Smooth muscle cell of the brain vasculature (primary cell): Measurements from ENCODE around the gene GFAP.

Source experiments
- DNase-seq: peaks from one replicate; pipeline ENCODE4 v3.0.0-alpha.2; 2012; ENCODE audit warnings: low read depth, low spot score

GFAP gene

DNA sequence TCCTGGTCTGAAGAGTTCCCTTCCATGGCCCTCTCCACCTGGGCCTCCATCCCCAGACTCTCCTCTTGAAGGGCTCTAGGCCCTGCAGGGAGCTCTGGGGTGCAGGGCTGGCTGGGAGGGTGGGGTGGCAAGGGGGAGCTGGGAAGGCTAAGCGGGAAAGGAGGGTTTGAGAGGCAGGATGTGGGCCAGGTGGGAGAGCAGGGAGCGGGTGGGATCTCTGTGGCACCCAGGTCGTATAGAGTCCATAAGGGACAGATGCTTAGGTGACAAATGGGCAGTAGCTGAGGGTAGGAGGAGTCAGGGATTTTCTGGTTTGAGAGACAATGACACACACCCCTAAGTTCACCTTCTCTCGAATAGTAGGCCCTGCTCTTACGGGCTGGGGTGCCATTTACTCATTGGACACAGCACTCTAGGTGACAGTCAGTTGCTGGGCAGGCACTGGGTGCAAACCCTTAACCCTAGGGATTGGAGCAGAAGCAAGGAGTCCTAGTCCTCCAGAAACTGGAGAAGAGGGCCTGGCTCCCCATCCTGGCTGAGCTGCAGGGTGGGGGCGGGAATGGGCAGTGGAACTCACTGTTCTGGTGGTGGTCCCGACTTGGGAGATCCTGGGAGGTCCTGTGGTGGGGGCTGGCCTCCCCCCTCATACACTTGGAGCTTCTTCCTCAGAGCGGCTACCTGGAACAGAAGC is 16.9 kb upstream of the GFAP start:
- DNase-seq: no peak

DNA sequence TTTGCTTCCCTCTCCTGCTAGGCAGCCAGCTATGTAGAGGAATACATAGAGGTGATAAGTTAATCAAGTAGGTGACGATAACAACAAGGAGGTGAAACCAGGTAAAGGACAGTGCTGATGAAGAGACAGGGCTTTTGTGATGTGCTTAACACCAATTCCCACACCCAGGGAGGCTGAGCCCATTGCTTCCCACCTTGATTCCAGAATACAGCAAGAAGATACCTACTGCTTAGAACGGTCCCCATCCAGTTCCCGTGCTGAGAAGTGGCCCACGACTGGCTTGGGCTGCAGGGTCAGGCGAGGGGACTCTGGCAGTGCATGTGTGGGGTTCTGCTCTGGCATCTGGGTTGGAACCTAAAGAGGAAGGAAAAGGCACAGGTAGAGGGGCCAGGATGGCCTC is 16.1 kb upstream of the GFAP start:
- no peak for DNase-seq

- no peak for DNase-seq
These were observed 15.4 kb upstream of the GFAP start for GRCh38 chr17:44930667-44931066.

GRCh38 chr17:44928950-44929720 is 13.8 kb upstream of the GFAP start:
- no peak for DNase-seq

- no peak for DNase-seq
These were observed 12.8 kb upstream of the GFAP start for GRCh38 chr17:44928136-44928535.

GRCh38 chr17:44927696-44928095 is 12.4 kb upstream of the GFAP start:
- DNase-seq: no peak

GRCh38 chr17:44926821-44927525 is 11.7 kb upstream of the GFAP start:
- no peak for DNase-seq

GRCh38 chr17:44925731-44926697 is 10.7 kb upstream of the GFAP start:
- no peak for DNase-seq

DNA sequence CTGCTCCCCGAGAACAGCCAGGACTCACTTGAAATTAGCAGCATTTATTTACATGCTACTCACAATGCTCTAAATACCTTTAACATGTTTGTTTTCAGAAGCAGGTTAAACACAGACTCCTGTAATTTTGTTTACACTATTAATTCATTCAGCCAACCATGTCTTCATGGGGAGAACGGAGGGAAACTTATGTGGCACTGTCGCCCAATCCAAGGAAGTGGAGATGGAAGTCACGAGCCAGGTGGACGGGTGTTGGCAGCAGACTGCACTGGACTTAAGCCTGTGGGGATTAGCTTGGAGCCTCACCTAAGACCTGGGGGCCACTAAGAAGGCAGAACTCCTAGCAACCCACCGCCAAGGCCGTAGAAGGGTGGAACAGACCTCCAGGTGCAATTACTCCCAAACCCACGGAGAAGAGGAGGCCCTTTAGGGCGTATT is 8.8 kb upstream of the GFAP start:
- DNase-seq: no peak

GRCh38 chr17:44922746-44923470 is 7.6 kb upstream of the GFAP start:
- DNase-seq: no peak

DNA sequence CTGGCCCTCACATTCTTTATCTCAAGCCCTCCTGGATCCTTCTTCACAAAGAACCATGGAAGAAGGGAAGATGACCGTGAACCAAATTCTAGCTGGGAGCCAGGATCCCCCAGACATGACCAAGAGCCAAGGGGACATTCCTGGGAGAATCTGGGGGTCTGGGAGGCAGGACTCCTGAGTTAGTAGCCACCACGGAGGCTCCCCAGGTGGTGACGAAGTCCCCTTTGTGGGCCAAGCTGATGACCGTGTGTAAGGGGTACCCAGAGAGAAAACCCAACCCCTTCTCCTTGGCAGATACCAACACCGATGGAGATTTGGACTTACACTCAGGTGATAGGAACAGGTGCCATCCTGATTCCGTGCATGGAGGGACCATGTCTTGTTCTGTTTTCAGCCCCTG is 6.8 kb upstream of the GFAP start:
- no peak for DNase-seq

DNA sequence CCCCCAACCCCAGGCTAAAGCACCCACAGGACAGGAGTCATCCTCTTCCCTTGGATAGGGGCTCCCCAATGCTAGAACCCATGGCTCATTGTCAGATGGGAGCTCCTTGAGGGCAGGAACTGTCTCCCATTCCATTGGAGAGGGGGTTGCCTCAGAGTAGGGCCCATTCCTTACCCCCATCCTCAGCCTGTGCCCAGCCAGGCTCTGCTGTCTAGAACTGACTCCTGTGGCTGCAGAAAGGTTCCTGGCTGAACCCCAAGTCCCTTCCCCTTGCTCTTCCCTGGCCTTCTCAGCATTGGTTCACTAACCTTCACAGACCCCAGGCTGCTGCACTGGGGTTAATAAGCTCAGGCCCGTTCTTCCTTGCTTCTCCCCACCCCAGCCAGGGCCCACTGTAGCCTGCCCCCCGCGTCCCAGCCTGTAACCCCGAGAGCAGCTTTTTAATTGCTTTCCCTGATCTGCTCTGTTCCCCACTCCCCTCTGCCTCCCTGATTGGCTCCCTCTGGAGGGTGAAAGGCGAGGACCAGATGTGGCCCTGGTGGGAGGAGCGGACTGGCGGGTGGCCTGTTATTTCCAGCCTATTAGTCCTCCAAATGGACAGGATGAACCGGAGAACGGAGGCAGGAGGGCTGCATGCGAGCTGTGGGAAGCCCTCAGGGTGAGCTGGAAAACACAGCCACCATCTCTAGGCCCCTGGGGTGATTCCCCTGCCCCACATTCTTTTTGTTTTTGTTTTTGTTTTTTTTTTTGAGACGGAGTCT is 6.0 kb upstream of the GFAP start:
- DNase-seq: no peak

DNA sequence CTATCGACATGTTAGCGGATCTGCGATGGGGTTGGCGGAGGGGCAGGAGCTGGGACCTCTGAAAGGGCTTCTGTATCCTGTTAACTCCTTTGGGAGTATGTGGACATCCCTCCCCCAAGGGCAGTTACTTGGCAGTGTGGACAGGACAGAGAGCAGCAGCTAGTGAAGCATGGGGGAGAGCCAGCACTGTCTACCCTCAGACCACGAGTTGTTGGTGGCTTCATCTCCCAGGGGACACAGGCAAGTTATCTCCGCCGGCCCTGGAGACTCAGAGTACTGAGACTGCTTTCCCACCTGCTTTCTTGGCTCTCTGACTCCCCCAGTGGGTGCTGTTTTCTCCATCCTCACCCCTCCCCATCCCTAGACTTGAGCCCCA is 5.3 kb upstream of the GFAP start:
- no peak for DNase-seq

DNA sequence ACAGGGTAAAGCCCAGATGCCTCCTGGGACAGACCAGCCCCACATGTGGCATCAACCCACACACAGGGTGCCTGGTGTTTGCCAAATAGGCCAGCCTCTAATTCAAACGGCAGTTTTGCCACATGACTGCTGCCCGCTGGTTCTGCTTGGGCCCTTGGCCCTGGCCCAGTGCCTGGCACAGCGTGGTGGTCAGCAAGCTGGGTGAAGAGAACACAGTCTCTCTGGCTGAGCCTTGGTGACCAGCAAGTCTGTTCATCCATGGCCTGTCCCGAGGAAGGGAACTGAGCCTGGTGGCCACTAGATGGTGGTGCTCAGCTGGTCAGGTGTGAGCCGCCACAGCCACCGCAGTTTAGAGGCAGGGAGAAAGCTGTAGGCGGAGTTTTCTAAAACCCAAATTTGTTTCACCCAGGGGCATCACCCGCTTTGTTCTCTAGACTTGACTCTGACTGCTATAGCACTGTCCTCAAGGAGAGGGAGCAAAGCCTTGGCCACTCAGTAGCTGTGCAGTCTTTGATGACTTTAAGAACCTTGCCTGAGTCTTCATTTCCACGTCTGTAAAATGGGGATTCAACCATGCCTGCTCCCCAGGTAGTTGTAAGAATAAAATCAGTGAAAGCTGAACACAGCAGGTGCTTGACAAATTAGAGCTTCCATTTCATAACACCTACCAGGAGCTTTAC is 4.7 kb upstream of the GFAP start:
- DNase-seq: no peak

DNA sequence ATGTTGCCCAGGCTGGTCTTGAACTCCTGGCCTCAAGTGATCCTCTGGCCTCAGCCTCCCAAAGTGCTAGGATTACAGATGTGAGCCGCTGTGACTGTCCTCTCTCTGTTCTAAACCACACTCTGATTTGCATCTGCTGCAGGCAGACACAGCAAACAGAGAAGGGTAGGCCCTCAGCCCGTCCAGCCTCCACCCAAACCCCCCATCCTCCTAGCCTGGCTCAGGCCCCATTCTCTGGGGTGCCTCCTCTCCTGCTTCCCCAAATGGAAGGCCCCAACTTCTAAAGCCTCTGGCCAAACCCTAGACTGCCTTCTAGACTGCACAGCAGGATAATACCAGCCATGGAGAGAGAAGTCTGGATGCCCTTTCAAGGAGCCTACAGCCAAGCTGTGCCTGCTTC is 4.1 kb upstream of the GFAP start:
- no peak for DNase-seq

DNA sequence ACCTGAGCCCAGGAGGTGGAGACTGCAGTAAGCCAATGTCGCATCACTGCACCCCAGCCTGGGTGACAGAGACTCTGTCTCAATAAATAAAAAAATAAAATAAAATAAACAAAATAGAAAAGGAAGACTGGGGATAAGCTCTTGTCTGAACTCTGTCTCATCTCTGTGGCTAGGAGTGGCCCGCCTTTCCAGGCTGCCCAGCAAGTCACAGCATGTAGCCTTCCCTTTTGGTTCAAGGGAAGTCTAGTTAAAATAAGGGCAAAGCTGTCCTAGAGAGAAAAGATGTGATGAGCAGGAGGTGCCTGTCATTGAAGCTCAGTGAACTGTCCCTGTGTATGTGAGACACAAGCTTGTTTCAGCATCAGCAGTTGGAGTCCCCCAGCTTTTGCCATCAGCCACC is 2.7 kb upstream of the GFAP start:
- no peak for DNase-seq

GRCh38 chr17:44917456-44917855 is 2.2 kb upstream of the GFAP start:
- no peak for DNase-seq

DNA sequence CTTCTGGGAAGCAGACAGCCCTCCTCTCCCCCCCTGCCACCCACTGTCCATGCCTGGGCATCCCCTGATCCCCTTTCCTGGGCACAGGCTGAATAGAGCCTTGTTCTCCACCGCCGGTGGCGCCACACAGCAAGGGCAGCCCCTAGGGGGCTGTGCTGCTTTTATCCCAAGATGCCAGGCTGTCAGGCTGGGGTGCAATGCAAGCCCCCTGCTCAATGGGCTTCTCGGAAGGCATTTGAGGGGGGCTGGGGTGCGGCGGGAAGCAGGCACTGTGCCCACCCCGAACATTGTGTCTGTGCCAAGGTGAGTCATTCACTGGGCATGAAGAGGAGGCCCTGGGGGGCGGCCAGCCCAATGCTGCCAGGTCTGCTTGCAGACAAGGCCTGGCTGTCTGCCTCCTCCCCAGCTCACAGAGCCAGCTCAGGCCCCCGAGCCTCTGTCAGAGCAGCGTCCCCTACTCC is 1.5 kb upstream of the GFAP start:
- no peak for DNase-seq
